IMR-90 (cell line): Measurements from ENCODE around the gene SRSF3. TPM values are rescaled to one million over a fixed set of nuclear protein-coding genes. Genes with fewer than 3 reads are reported as not detected.

Experiments
- ATAC-seq: fragments of 200-7000 bp; cut with Tn5 transposase; 2 replicates; pipeline ENCODE4 v1.9.1; 2020; ENCODE audit warnings: low read depth, mild to moderate bottlenecking, moderate library complexity
- BruUV-seq: library from RNA; stranded (reverse); fragments of 400-500 nt; replicated peaks from 2 replicates; lab custom pipeline; 2021; lab: Mats Ljungman, UMichigan
- CTCF ChIA-PET: fragments of 300-600 bp; formaldehyde crosslinking; extraction: SDS; loops from one replicate; lab custom pipeline; 2021; ENCODE audit warnings: antibody characterized with exemption; lab: Yijun Ruan, JAX
- POLR2A ChIA-PET: fragments of 300-600 bp; sonication (Branson Sonifier 250); formaldehyde crosslinking; loops from one replicate; lab custom pipeline; 2022; ENCODE audit warnings: antibody characterized with exemption; ENCODE audit not compliant: unreplicated experiment; lab: Charles Lee
- DNase-seq: peaks from one replicate; pipeline ENCODE4 v3.0.0; 2013
- H2AFZ ChIP-seq: replicated peaks from 2 replicates; pipeline ENCODE3; 2013; ENCODE audit warnings: low read length, mild to moderate bottlenecking; ENCODE audit not compliant: poor library complexity
- H2AK5ac ChIP-seq: 2 replicates; pipeline ENCODE4 v1.6.1; 2013; ENCODE audit warnings: low read depth, low read length, inconsistent platforms
- H2AK9ac ChIP-seq: replicated peaks from 2 replicates; pipeline ENCODE3; 2013; ENCODE audit warnings: mild to moderate bottlenecking, low read depth, low read length, moderate library complexity; ENCODE audit not compliant: poor library complexity
- H2BK120ac ChIP-seq: 2 replicates; pipeline ENCODE4 v1.6.1; 2013; ENCODE audit warnings: low read depth, low read length, inconsistent platforms
- H2BK15ac ChIP-seq: 3 replicates; pipeline ENCODE4 v1.6.1; 2013; ENCODE audit warnings: low read depth, low read length, inconsistent platforms
- H2BK20ac ChIP-seq: 2 replicates; pipeline ENCODE4 v1.6.1; 2013; ENCODE audit warnings: low read depth, mild to moderate bottlenecking, inconsistent platforms, low read length, moderate library complexity
- H2BK5ac ChIP-seq: 2 replicates; pipeline ENCODE4 v1.6.1; 2013; ENCODE audit warnings: mild to moderate bottlenecking, low read depth, low read length, inconsistent platforms; ENCODE audit not compliant: poor library complexity, severe bottlenecking
- H3K14ac ChIP-seq: replicated peaks from 2 replicates; pipeline ENCODE4 v1.6.1; 2013; ENCODE audit warnings: low read depth, low read length, inconsistent platforms
- H3K18ac ChIP-seq: 2 replicates; pipeline ENCODE4 v1.6.1; 2013; ENCODE audit warnings: low read depth, low read length, control low read depth
- H3K23ac ChIP-seq: 2 replicates; pipeline ENCODE4 v1.6.1; 2013; ENCODE audit warnings: low read depth, low read length, inconsistent platforms
- H3K27ac ChIP-seq: 2 replicates; pipeline ENCODE4 v1.5.1; 2013; ENCODE audit warnings: mild to moderate bottlenecking, control low read depth, low read length; ENCODE audit not compliant: insufficient read depth
- H3K27me3 ChIP-seq: 2 replicates; pipeline ENCODE4 v1.6.1; 2013; ENCODE audit warnings: low read length; ENCODE audit not compliant: control insufficient read depth, insufficient read depth
- H3K36me3 ChIP-seq: 2 replicates; pipeline ENCODE4 v1.6.1; 2013; ENCODE audit warnings: low read length, mixed read lengths; ENCODE audit not compliant: control insufficient read depth, insufficient read depth
- H3K4ac ChIP-seq: 2 replicates; pipeline ENCODE4 v1.6.1; 2013; ENCODE audit warnings: low read depth, low read length, inconsistent platforms
- H3K4me1 ChIP-seq: 2 replicates; pipeline ENCODE4 v1.6.1; 2013; ENCODE audit warnings: low read length, mixed read lengths; ENCODE audit not compliant: control insufficient read depth, insufficient read depth
- H3K4me2 ChIP-seq: 2 replicates; pipeline ENCODE4 v1.6.1; 2013; ENCODE audit warnings: low read depth, mild to moderate bottlenecking, control low read depth, low read length, moderate library complexity
- H3K4me3 ChIP-seq: 2 replicates; pipeline ENCODE4 v1.5.1; 2013; ENCODE audit warnings: low read depth, mild to moderate bottlenecking, control low read depth, low read length, moderate library complexity; ENCODE audit not compliant: insufficient read depth
- H3K56ac ChIP-seq: 2 replicates; pipeline ENCODE4 v1.6.1; 2013; ENCODE audit warnings: low read length, inconsistent platforms; ENCODE audit not compliant: insufficient read depth; ENCODE audit errors: extremely low read depth
- H3K79me1 ChIP-seq, 2 experiments: 2 replicates each; pipeline ENCODE4 v1.6.1; 2013; ENCODE audit warnings: low read length in 2 of 2, inconsistent platforms in 1 of 2, low read depth in 1 of 2
- H3K9ac ChIP-seq: 2 replicates; pipeline ENCODE4 v1.6.1; 2013; ENCODE audit warnings: low read depth, low read length, control low read depth
- H3K9me1 ChIP-seq: 2 replicates; pipeline ENCODE4 v1.6.1; 2013; ENCODE audit warnings: low read length, inconsistent platforms; ENCODE audit not compliant: insufficient read depth
- H3K9me3 ChIP-seq: 2 replicates; pipeline ENCODE4 v1.6.1; 2013; ENCODE audit warnings: low read length; ENCODE audit not compliant: control insufficient read depth, insufficient read depth
- H4K20me1 ChIP-seq: 2 replicates; pipeline ENCODE4 v1.6.1; 2013; ENCODE audit warnings: low read length, inconsistent platforms; ENCODE audit not compliant: insufficient read depth
- H4K5ac ChIP-seq: 2 replicates; pipeline ENCODE4 v1.6.1; 2013; ENCODE audit warnings: mild to moderate bottlenecking, low read depth, low read length, control low read depth
- H4K8ac ChIP-seq, 2 experiments: 2 replicates each; pipeline ENCODE4 v1.6.1; 2013; ENCODE audit warnings: low read depth in 2 of 2, low read length in 2 of 2, control low read depth in 1 of 2, inconsistent platforms in 1 of 2
- H4K91ac ChIP-seq: 2 replicates; pipeline ENCODE4 v1.6.1; 2013; ENCODE audit warnings: low read depth, low read length, inconsistent platforms; ENCODE audit not compliant: insufficient read depth
- MAFK ChIP-seq: IDR thresholded peaks from 2 replicates; pipeline ENCODE4 v1.6.1; 2012; ENCODE audit warnings: low read depth, low read length, improper control_type of control experiment
- MAZ ChIP-seq: IDR thresholded peaks from 2 replicates; pipeline ENCODE4 v1.6.1; 2012; ENCODE audit warnings: low read depth, mild to moderate bottlenecking, low read length, improper control_type of control experiment, moderate library complexity, borderline replicate concordance
- POLR2A ChIP-seq: IDR thresholded peaks from 2 replicates; pipeline ENCODE4 v1.6.1; 2012; ENCODE audit warnings: mild to moderate bottlenecking, low read depth, low read length
- SMC3 ChIP-seq: fragments of 150-350 bp; IDR thresholded peaks from 2 replicates; pipeline ENCODE4 v1.6.1; 2016; ENCODE audit warnings: low read depth, mild to moderate bottlenecking, antibody characterized with exemption, low read length, moderate library complexity
- WGBS, 2 experiments: methylation state at CpG; one replicate each; pipeline versions ENCODE4 v1.1.5 to v1.1.7; 2013; ENCODE audit warnings: missing lambda C conversion rate in 2 of 2; ENCODE audit not compliant: insufficient read length in 1 of 2; ENCODE audit errors: extremely low coverage in 2 of 2; 5-methylcytosine and 5-hydroxymethylcytosine counted together
- dilution Hi-C: fragments of 300-500 bp; cut with HindIII; formaldehyde crosslinking; loops from one replicate; pipeline ENCODE4 v1.14.3; 2018; ENCODE audit warnings: low sequenced_read_pairs; ENCODE audit not compliant: unreplicated experiment
- in situ Hi-C: fragments of 300-500 bp; cut with MboI; formaldehyde crosslinking; loops from 3 replicates; pipeline ENCODE4 v1.14.3; 2019; ENCODE audit warnings: low sequenced_read_pairs, inconsistent platforms, mixed read lengths
- intact Hi-C: fragments of 100-400 bp; cut with micrococcal nuclease; formaldehyde crosslinking; loops from 2 replicates; pipeline ENCODE4 v1.10.0; 2022
- polyA plus RNA-seq, 3 experiments: library from polyadenylated mRNA; depleted of rRNA; stranded (reverse); fragments of >200 nt; gene quantifications; 2 replicates each; pipeline ENCODE4 v1.2.3, GENCODE V29; 2012; ENCODE audit warnings: low replicate concordance in 1 of 3
- total RNA-seq: library from RNA; depleted of rRNA; stranded (reverse); fragments of >200 nt; gene quantifications from 2 replicates; pipeline ENCODE4 v1.2.3, GENCODE V29; 2012
- TF ChIP-seq, protein P1 (sequence below): fragments of 150-350 bp; IDR thresholded peaks from 2 replicates; pipeline ENCODE4 v1.6.1; 2017; ENCODE audit warnings: mild to moderate bottlenecking, antibody characterized with exemption, low read length, low read depth

SRSF3 gene
- total and polyA plus RNA-seq, 2 of the 4 experiments (the other 2 are of a cell fraction) = 237 to 297 TPM

DNA sequence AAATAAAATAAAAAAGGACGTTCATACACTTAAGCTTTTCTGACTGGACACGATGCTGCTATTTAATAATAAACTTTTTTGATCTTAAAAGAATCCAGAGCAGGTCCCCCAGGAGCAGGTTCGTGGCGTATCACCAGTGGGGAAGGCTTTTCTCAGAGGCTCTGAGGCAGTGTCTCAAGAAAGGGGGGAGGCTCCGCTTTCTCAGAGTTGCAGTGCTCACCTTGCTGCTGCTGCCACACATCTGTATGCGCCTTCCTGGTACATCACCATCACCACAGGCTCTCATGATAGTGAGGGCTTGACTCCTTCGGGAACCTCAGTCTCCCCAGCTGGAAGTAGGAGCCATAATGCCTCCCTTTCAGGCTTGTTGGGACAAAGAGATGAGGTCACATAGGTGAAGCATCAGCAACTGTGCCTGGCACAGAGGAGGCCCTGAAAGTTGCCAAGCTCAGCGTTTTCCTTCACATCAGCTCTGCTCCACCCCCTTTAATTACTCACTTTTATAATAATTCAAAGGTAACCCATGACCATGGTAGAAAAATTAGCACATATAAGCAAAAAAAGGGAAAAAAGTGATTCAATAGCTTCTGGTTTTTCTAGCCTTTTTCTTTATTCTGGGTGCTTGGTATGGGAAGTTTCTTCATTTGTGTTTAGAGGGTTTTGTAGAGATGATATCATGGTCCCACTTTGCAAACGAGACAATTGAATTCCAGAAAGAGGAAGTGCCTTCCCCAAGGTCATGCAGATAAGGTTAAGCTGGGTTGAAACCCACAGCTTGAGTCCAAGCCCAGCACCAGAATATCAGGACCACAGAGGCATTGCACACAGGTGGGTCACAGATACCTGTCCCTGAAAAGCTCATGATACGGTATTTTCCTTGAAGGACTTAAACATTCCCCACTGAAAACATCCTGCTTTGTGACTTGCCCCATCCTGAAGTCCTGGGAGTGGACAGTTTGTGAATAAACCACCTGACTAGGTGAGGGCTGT, 24.5 kb downstream of the SRSF3 start:
- H2BK15ac ChIP-seq = no peak overlapping the region
- DNase-seq = no peak
- H3K9me1 ChIP-seq = peaks cover 4% of the 10 kb centered on the region; the same call in 1 of the 2 replicates
- intact Hi-C loops (no loop called here), in situ Hi-C loops (no loop called here), dilution Hi-C loops (no loop called here)
- no peak overlapping the region for H2BK120ac ChIP-seq
- peaks cover 4% of the 10 kb centered on the region for H3K4me1 ChIP-seq
- BruUV-seq = no TSS peak
- no peak overlapping the region for H2AK9ac ChIP-seq
- no peak overlapping the region for H3K18ac ChIP-seq
- no peak overlapping the region for H3K23ac ChIP-seq
- H4K20me1 ChIP-seq = peaks cover 16% of the 10 kb centered on the region; the same call in 1 of the 2 replicates
- no peak overlapping the region for H4K91ac ChIP-seq
- WGBS, 2 experiments = no CpG with 5 or more reads among the region's 10 CpGs
- H4K5ac ChIP-seq = no peak overlapping the region
- H3K4me3 ChIP-seq = no peak overlapping the region
- no peaks in the 10 kb centered on the region for H3K9me3 ChIP-seq
- H3K4me2 ChIP-seq = no peak overlapping the region
- H3K36me3 ChIP-seq = no peaks in the 10 kb centered on the region
- H2AFZ ChIP-seq = no peak overlapping the region
- CTCF ChIA-PET = no interaction called here
- peaks cover 0 to 8% of the 10 kb centered on the region in 2 experiments; a peak in 2 of 4 replicates for H3K79me1 ChIP-seq
- H4K8ac ChIP-seq = no peak overlapping the region
- H3K4ac ChIP-seq = no peak overlapping the region
- ATAC-seq = no peak
- no peak overlapping the region for H2BK20ac ChIP-seq
- TF ChIP-seq, protein P1, sequence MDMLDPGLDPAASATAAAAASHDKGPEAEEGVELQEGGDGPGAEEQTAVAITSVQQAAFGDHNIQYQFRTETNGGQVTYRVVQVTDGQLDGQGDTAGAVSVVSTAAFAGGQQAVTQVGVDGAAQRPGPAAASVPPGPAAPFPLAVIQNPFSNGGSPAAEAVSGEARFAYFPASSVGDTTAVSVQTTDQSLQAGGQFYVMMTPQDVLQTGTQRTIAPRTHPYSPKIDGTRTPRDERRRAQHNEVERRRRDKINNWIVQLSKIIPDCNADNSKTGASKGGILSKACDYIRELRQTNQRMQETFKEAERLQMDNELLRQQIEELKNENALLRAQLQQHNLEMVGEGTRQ = no peak
- TF ChIP-seq MAFK = peak; percentile 79
- no peak for TF ChIP-seq MAZ
- no peak for TF ChIP-seq SMC3
- TF ChIP-seq POLR2A = no peak
- no peak overlapping the region for H3K56ac ChIP-seq
- no peak overlapping the region for H3K14ac ChIP-seq
- no peak overlapping the region for H3K9ac ChIP-seq
- no peaks in the 10 kb centered on the region for H3K27me3 ChIP-seq
- H2AK5ac ChIP-seq = no peak overlapping the region
- no peak overlapping the region for H2BK5ac ChIP-seq
- POLR2A ChIA-PET = interaction anchor here (0.6 to 0.9 kb wide), 2 partner anchors 9 to 12 kb away, joined by 3 to 4 read pairs; no protein-coding TSS in a partner anchor
- H3K27ac ChIP-seq = no peak overlapping the region
